Activated CD8-positive, alpha-beta memory T cell treated with anti-CD3 and anti-CD28 coated beads for 1 hour (primary cell): ENCODE measurements around the gene UBQLN4.

Source experiments
- DNase-seq, 2 donors: peaks; one replicate each; pipeline ENCODE4 v3.0.0-alpha.2; 2020; ENCODE audit warnings: low read depth in 1 of 2; ENCODE audit errors: extremely low read depth in 1 of 2

UBQLN4 gene

DNA sequence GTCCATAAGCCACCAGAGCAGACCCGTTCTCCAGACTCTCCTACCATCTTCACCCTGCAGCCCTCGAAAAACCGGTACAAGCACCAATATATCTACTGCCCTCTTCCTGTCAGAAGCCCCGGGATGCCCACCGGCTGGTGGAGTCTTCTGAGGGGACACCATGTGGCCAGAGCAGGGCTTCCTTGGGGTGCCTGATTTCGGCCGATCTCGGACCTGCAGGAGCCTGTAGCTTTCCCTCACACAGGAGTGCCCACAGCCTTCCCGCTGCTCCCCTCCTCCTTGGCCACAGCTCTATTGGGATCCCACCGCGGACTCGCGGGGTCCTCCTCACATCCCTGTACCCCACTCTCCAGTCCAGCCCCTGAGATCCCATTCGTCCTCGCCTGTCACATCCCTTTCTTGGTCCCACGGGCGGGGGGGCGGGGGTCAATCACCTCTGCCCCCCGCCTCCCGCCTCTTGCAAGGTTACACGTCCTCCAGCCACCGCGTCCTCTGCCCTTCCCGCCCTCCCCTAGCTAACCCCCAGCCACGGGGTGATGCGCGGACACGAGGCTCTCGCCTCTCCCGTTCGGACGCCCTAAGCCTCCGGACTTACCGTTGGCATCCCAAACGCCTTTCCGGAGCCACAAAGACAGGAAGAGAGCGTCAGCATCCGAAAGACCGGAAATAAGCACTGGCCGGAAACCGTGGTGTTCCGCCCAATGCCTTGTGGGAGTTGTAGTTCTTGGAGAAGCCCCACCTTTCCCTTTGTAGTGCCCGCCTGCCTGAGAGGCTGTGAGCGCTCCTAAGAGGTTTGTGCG lies 33.1 kb downstream of the UBQLN4 start, which contains the start of gene SSR2:
Gene SSR2 (minus strand): TSS at position 659 of the 800 bp plus-strand sequence. CDS start 784 bp downstream, outside the sequence.
- DNase-seq, result peak; percentile 67

DNA sequence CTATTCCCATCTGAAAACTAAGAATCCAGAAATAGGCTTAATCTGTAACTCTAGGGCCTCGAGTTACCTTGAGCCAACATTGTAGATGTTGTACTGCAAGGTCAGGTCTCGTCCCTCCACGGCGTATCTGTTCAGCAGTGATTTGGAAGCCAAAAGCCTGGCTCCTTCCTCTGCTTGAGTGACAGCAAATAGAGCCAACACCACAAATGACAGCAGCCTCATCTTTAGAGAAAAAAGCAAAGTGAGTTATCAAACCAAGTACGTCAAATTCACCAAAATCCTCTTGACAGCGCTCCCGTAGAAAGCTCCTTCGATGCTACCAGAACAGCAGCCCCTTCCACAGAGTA lies 33.7 kb downstream of the UBQLN4 start:
- DNase-seq, result no peak

GRCh38 chr1:156014829-156015228 lies 38.8 kb downstream of the UBQLN4 start:
- no peak for DNase-seq

- no peak for DNase-seq
These were observed 41.4 kb downstream of the UBQLN4 start for GRCh38 chr1:156012051-156012817.

DNA sequence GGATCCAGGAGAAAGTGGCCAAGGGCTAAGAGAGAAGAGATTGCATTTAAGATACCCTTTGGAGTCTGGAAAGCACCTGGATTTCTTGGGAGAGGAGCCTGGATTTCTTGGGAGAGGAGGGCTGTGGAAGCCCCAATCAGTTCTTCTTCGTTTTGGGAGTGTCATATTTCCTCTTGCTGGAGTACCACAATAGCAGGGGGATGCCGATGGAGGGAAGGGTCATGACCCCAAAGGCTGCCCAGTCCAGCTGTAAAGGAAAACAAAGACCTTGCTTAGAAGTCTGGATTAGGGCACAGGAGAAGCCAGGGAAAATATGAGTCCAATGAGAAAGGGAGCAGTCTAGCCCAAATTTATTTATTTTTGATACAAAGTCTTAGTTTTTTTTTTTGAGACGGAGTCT lies 44.2 kb downstream of the UBQLN4 start:
- DNase-seq, result no peak

- DNase-seq, result no peak
These were observed 46.8 kb downstream of the UBQLN4 start for GRCh38 chr1:156006666-156007376.

DNA sequence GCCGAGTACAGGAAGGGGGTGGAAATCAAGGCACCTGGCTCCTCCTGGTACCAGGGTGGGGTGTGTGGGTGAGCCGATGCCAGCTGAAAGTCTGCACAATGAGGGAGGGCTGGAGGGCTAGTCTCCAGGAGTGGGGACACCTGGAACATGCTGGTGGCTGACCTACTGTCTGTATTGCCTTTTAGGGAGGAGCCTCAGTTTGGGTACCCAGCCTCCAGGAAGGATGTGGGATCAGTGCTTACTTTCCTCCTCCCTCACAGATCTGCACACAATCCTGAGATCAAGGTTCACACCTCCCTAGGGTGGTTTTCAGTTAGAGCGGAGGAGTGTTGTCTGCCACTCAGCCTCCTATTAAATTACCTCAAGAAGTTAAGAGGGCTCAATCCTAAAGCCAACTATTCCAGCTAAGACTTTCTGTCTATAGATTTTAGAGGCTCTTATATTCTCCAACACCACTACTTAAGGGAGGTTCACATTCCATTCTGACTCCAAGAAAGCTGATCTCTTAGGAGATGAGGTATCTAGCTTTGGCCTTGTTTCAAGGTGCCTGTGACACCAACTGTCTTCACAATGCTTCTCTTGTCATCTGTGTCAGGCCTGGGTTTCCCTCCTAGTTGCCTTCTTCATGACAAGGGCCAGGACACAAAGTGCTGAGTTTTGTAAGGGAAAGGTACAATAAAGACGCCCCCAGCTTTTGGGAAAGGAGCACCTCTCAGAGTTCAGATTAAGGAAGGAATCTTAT lies 48.6 kb downstream of the UBQLN4 start:
- no peak for DNase-seq

DNA sequence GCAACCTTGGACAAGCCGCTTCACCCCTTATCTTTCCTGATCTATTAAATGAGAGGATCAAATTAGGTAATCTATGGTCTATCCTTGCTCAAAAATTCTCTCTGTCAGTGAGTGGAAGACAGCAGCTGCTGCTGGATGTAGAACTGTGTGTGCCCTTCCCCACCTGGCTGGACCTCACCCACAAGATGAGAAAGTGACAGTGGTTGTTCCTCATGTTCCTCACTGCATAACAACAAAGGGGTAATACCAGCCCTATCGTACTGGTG lies 49.7 kb downstream of the UBQLN4 start:
- DNase-seq, result no peak

DNA sequence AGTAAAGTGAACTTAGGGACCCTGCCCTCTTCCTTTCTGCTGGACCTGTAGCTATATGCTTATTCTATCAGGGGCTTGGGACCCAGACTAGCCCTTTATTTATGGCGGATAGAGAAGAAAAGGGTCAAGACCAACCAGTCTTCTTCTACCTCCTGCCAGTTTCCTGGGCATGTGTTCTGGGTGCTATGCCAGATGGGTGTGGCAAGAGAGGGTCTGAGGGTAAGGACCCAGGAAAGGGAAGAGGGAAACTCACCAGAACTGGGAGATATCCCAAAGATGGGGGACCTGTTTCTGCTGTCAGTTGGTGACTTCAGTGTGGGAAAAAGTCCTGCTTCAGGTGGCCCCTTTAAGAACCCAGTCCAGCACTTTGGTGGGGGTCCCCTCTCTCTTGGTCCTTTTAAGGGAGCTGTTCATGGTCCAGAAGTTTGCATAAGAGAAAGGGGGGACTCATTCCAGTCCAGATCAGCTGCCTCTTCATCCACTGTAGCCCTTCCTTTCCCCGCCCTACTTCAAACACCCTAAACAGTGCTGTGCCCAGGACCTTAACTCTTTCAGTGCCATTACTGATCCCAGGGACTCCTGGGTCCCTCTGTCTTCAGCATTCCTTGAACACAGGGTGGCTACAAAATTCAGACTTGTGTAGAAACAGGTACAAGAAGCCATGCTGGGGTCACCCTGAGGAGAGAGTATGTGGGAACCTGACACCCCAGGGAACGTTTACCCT lies 51.2 kb downstream of the UBQLN4 start:
- DNase-seq, result no peak

GRCh38 chr1:156001662-156002171 lies 51.9 kb downstream of the UBQLN4 start:
- DNase-seq, result no peak

DNA sequence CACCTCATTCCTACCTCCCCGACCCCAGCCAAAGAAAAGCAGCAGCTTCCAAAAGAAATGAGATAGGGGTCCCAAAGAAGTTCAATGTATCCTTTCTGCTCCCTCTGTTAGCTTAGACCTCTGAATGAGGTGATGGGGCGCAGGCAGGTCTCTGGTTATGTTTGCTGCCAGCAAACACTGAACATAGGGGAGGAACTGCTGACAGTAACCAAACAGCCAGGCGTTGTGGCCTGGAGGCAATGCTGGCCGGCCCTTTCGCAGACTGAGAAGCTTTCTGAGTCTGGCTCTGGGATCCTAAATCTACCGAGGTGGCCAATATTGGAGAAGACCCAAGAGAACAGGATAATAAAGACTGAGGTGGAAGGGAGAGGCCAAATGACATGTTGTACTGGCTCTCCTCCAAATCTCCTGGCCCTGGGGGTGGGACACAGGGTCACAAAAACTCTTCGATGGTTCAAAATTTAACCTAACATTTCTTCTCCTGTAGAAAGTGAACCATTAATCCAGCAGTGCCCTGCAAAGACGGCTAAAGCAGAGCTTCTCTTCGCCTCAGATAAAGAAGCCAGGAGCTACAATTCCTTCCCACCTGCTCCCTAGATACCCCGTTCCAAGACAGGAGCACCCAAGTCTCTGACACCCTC lies 52.5 kb downstream of the UBQLN4 start:
- DNase-seq, result no peak

DNA sequence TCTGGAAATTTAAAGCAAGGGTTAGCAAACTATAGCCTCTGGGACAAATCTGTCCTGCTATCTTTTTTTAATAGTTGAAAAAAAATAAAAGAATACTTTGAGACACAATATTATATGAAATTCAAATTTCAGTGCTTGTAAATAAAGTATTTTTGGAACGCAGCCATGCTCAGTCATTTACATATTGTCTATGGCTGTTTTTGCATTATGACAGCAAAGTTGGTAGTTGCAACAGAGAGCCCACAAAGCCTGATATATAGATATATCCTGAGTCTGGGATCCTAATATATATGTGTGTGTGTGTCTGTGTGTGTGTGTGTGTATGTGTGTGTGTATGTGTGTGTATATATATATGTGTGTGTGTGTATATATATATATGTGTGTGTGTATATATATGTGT lies 53.6 kb downstream of the UBQLN4 start:
- no peak for DNase-seq

DNA sequence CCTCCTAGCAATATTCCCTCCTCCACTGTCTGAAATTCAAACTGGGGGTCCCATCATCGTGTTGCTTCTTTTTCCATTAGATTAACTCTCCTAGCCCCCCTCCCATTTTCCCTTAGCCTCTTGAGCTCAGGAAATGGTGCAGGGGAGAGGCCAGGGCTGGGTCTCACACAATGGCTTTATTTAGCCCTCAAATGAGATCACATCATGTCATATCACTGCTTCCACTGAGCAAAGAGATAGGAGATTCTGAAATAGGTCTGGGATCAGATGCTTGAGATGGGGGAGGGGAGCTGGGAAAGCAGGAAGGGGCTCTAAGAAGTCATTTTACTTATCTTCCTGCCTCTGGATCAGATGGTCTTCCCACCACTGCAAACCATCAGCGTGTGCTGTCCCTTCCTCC lies 57.4 kb downstream of the UBQLN4 start:
- DNase-seq, result no peak

DNA sequence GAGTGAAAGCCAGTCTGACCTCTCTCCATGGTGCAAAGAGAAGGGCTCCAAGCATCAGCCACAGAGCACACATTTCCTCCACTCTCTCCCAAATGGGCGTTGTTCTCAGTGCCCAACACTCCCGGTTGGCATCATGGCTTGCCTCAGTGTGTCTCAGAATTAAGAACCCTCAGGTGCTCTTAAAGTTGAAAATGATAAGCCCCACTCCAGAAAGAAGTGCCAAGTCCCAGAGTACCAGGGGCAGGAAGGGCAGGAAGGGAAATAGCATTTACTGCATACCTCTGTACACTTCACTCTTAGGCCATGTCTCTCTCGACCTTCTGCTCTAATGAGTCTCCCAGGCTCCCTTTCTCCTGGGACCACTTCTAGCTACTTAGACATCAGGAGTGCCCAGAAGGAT lies 60.0 kb downstream of the UBQLN4 start:
- no peak for DNase-seq

- DNase-seq, result no peak
These were observed 63.4 kb downstream of the UBQLN4 start for GRCh38 chr1:155990005-155990739.

- peak; percentile 48 to 58 for DNase-seq
These were observed 64.2 kb downstream of the UBQLN4 start for GRCh38 chr1:155989242-155990004.
